Esophagus muscularis mucosa (tissue), 4 donors: ENCODE data around the gene ATP10A. TPM values are rescaled to one million over a fixed set of nuclear protein-coding genes. Genes with fewer than 3 reads are reported as not detected.
"Not testable (repeated sequence)": the region's sequence is repeated elsewhere in the genome, so short reads cannot be mapped to it uniquely, and the experiment has no call there.

Source experiments
- DNase-seq: peaks from one replicate; pipeline ENCODE4 v3.0.0-alpha.2; 2017; ENCODE audit errors: extremely low spot score
- H3K27ac ChIP-seq, 4 donors: fragments of 200-600 bp; sonication (generic); replicated peaks in 1 of 4; 1 replicate in 3 of 4; 2 replicates in 1 of 4; pipeline ENCODE4 v1.5.1; 2016 to 2019; ENCODE audit warnings: mild to moderate bottlenecking in 1 of 4
- H3K27me3 ChIP-seq, 4 donors: fragments of 200-600 bp; sonication (generic); one replicate each; pipeline versions ENCODE4 v1.5.1 to v1.6.0; 2016 to 2019
- H3K36me3 ChIP-seq, 4 donors: fragments of 200-600 bp; sonication (generic); one replicate each; pipeline ENCODE4 v1.5.1; 2016 to 2019
- H3K4me1 ChIP-seq, 4 donors: fragments of 200-600 bp; sonication (generic); one replicate each; pipeline ENCODE4 v1.5.1; 2016 to 2019
- H3K4me3 ChIP-seq, 4 donors: fragments of 200-600 bp; sonication (generic); 1 replicate in 2 of 4; 2 replicates in 2 of 4; pipeline ENCODE4 v1.5.1; 2016 to 2019; ENCODE audit warnings: mild to moderate bottlenecking in 4 of 4, moderate library complexity in 1 of 4
- H3K9me3 ChIP-seq, 4 donors: fragments of 200-600 bp; sonication (generic); 1 replicate in 3 of 4; 2 replicates in 1 of 4; pipeline ENCODE4 v1.5.1; 2016 to 2019
- EP300 ChIP-seq: sonication (generic); formaldehyde crosslinking; IDR thresholded peaks from one replicate; pipeline ENCODE4 v1.6.1; 2017; ENCODE audit warnings: antibody characterized with exemption
- POLR2A ChIP-seq: fragments of 450-650 bp; IDR thresholded peaks from one replicate; pipeline ENCODE4 v1.6.1; 2017; ENCODE audit warnings: antibody characterized with exemption, moderate library complexity, mild to moderate bottlenecking, low read depth
- POLR2AphosphoS5 ChIP-seq, 2 donors: sonication (generic); formaldehyde crosslinking; IDR thresholded peaks; one replicate each; pipeline ENCODE4 v1.6.1; 2017; ENCODE audit warnings: antibody characterized with exemption in 2 of 2
- WGBS: methylation state at CpG from one replicate; pipeline ENCODE4 v1.1.5; 2018; 5-methylcytosine and 5-hydroxymethylcytosine counted together
- intact Hi-C: fragments of 100-400 bp; cut with DNase I; formaldehyde crosslinking; loops from one replicate; pipeline ENCODE4 v1.15.1; 2023
- total RNA-seq, 4 donors: library from RNA; depleted of rRNA; stranded (reverse); fragments of >200 nt; gene quantifications; one replicate each; pipeline versions ENCODE4 v1.1.0 to v1.2.1, GENCODE V29; 2016
- TF ChIP-seq, protein P1 (sequence below), 3 experiments: fragments of 200-600 bp in 2 of 3; fragments of 450-650 bp in 1 of 3; sonication (generic) in 2 of 3; IDR thresholded peaks; one replicate each; pipeline ENCODE4 v1.5.1; 2017 to 2019; ENCODE audit warnings: antibody characterized with exemption in 3 of 3, mild to moderate bottlenecking in 2 of 3, moderate library complexity in 1 of 3

Gene ATP10A
- total RNA-seq, 4 donors from 2014 or later: 23.9 to 51.9 (median 32.6) TPM

DNA sequence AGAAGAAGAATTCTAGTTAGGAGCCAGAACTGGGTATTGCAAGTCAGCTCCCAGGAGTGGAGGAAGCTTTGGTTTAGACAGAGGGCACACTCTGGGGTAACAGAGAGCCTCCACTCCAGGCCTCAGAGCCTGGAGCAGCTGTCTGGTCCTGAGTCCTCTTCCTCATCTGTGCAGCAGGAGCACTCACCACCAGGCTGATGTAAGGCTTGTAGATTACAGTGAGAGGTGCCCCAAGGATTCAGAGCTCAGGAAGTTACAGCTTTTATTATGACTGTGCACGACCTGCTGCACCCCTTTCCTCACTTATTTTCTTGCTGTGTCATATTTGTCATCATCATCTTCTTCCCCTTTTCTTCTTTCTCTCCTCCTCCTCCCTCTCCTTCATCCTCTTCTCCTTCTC lies 210.4 kb downstream of the ATP10A start:
- Histone ChIP-seq H3K27me3 (no peaks in the 10 kb centered on the region), H3K4me1 (peaks cover 0 to 7% (median 4%) of the 10 kb centered on the region in 4 donors)
- intact Hi-C loops: loop anchor here (10.0 kb wide), 1 partner anchor 48 kb away; no protein-coding TSS in a partner anchor

DNA sequence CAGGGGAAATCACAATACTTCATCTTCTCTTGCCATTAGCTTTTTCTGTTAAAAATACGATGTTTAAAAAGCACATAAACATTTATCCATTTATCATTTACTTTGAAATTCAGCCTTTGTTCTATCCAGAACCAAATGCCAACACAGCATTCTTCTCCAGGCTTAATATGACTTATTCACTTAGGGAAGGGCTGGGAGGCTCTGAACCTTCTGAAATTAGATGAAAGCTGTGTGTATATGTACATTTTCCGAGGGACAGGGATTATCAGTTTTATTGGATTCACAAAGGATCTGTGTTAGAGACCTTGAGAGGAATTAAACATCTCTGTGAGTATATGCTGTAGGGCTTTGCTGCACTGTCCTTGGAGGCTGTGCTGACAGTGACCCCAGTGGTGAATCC lies 213.7 kb downstream of the ATP10A start:
- H3K27me3 ChIP-seq: no peaks in the 10 kb centered on the region
- TF ChIP-seq POLR2AphosphoS5 (IDR thresholded peaks at IDR 0.05) (no peak), POLR2A (no peak), EP300 (no peak)
- TF ChIP-seq, protein P1, sequence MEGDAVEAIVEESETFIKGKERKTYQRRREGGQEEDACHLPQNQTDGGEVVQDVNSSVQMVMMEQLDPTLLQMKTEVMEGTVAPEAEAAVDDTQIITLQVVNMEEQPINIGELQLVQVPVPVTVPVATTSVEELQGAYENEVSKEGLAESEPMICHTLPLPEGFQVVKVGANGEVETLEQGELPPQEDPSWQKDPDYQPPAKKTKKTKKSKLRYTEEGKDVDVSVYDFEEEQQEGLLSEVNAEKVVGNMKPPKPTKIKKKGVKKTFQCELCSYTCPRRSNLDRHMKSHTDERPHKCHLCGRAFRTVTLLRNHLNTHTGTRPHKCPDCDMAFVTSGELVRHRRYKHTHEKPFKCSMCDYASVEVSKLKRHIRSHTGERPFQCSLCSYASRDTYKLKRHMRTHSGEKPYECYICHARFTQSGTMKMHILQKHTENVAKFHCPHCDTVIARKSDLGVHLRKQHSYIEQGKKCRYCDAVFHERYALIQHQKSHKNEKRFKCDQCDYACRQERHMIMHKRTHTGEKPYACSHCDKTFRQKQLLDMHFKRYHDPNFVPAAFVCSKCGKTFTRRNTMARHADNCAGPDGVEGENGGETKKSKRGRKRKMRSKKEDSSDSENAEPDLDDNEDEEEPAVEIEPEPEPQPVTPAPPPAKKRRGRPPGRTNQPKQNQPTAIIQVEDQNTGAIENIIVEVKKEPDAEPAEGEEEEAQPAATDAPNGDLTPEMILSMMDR (IDR thresholded peaks at IDR 0.05): no peak
- H3K9me3 ChIP-seq: no peaks in the 10 kb centered on the region
- WGBS: 44% methylated on average over 2 of the region's 2 CpGs
- H3K4me1 ChIP-seq: peaks cover 0 to 7% (median 4%) of the 10 kb centered on the region in 4 donors
- no peak overlapping the region for H3K4me3 ChIP-seq
- intact Hi-C loops: no loop called here
- no peak overlapping the region for H3K27ac ChIP-seq
- H3K36me3 ChIP-seq: no peaks in the 10 kb centered on the region
- DNase-seq: no peak

More for the DNA sequence above, 210.4 kb downstream of the ATP10A start:
- H3K9me3 ChIP-seq: no peaks in the 10 kb centered on the region
- H3K4me3 ChIP-seq: no peak overlapping the region
- TF ChIP-seq POLR2AphosphoS5 (IDR thresholded peaks at IDR 0.05): no peak
- TF ChIP-seq EP300: no peak
- no peak for TF ChIP-seq POLR2A
- TF ChIP-seq, protein P1 (IDR thresholded peaks at IDR 0.05): no peak
- 52% methylated on average over 1 of the region's 1 CpG for WGBS
- H3K27ac ChIP-seq: no peak overlapping the region
- H3K36me3 ChIP-seq: no peaks in the 10 kb centered on the region
- no peak for DNase-seq

DNA sequence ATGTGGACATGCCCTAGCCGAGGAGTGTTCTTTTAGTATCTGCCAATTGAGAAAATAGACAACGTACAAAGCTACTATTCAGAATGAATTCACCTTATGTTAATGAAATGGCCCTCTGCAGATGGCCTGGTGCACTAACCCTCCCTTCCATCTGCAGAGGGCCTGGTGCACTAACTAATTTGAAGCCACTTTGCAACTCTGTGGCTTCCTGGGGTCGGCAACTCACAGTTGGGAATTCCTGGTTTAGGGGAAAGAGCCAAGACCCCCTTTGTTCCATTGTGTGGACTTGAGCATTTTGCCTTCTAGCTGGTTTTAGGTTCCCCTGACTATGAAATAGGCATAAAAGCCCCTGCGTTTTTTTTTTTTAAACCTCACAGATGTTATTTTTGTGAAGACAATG lies 220.0 kb downstream of the ATP10A start:
- no peak for DNase-seq
- no peak overlapping the region for H3K4me3 ChIP-seq
- WGBS: 71% methylated on average over 3 of the region's 4 CpGs
- intact Hi-C loops: no loop called here
- H3K27ac ChIP-seq: no peak overlapping the region
- H3K27me3 ChIP-seq: no peaks in the 10 kb centered on the region
- H3K36me3 ChIP-seq: no peaks in the 10 kb centered on the region
- TF ChIP-seq POLR2A (no peak), POLR2AphosphoS5 (IDR thresholded peaks at IDR 0.05) (no peak), EP300 (no peak)
- TF ChIP-seq, protein P1 (IDR thresholded peaks at IDR 0.05): no peak
- H3K9me3 ChIP-seq: no peaks in the 10 kb centered on the region
- H3K4me1 ChIP-seq: peaks cover 0 to 4% (median 0%) of the 10 kb centered on the region in 4 donors

DNA sequence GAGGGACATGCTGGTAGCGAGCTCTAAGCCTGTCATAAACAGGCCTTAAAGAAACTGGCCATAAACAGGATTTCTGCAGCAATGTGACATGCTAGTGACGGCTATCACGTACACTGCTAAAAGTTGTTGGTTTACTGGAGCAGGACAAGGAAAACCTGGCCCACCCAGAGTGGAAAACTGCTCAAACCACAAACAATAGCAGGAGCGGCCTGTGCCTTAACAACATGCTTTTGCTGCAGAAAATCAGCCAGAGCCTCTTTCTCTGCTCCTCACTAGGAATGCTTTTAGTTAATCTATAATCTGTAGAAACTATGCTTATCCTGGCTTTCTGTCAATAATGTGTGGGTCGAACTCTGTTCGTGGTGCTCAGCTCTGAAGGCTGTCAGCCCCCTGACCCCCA lies 221.4 kb downstream of the ATP10A start:
- TF ChIP-seq POLR2A (no peak), POLR2AphosphoS5 (IDR thresholded peaks at IDR 0.05) (no peak)
- no peak for DNase-seq
- Histone ChIP-seq H3K9me3 (no peaks in the 10 kb centered on the region), H3K36me3 (no peaks in the 10 kb centered on the region), H3K4me1 (peaks cover 0 to 4% (median 0%) of the 10 kb centered on the region in 4 donors), H3K27me3 (no peaks in the 10 kb centered on the region), H3K4me3 (no peak overlapping the region), H3K27ac (no peak overlapping the region)
- WGBS: 70% methylated on average over 6 of the region's 6 CpGs
- intact Hi-C loops: no loop called here

DNA sequence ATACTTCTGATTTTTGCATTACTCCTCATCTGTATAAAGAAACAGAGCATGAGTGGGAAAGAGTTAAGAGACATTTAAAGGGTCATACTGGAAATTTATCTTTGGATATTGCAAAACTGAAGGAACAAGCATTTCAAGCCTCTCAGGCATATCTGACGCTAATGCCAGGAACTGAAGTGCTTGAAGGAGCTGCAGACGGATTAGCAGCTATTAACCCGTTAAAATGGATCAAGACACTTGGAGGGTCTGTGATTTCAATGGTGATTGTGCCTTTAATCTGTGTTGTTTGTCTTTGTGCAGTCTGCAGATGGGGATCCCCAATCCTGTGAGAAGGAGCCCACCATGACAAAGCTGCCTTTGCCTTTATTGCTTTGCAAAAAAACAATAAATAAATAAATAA lies 221.8 kb downstream of the ATP10A start:
- no peak for TF ChIP-seq POLR2AphosphoS5 (IDR thresholded peaks at IDR 0.05)
- no peak for TF ChIP-seq EP300
- TF ChIP-seq, protein P1 (IDR thresholded peaks at IDR 0.05): no peak
- TF ChIP-seq POLR2A: no peak
- intact Hi-C loops: no loop called here

DNA sequence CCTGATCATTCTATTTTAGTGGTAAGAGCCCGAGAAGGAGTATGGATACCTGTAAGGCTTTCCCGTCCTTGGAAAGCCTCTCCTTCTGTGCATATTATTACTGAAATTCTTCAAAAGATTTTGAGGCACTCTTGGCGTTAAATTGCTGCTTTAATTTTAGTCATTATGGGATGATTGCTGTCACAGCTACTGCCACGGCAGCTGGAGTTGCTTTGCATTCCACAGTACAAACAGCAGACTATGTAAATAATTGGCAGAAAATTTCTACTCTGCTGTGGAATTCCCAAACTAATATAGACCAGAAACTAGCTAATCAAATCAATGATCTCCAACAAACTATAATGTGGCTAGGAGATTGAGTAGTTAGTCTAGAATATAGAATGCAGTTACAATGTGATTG lies 222.2 kb downstream of the ATP10A start:
- intact Hi-C loops: not testable (repeated sequence)

More for the DNA sequence above, 221.8 kb downstream of the ATP10A start:
- 86% methylated on average over 3 of the region's 3 CpGs for WGBS
- no peak overlapping the region for H3K4me3 ChIP-seq
- H3K9me3 ChIP-seq: no peaks in the 10 kb centered on the region
- no peaks in the 10 kb centered on the region for H3K36me3 ChIP-seq
- no peak overlapping the region for H3K27ac ChIP-seq
- no peak for DNase-seq
- H3K27me3 ChIP-seq: no peaks in the 10 kb centered on the region
- peaks cover 0 to 4% (median 0%) of the 10 kb centered on the region in 4 donors for H3K4me1 ChIP-seq

More for the DNA sequence above, 222.2 kb downstream of the ATP10A start:
- not testable (repeated sequence) for H3K36me3 ChIP-seq, H3K27me3 ChIP-seq, H3K4me3 ChIP-seq, H3K9me3 ChIP-seq, H3K4me1 ChIP-seq, DNase-seq, H3K27ac ChIP-seq
- 77% methylated on average over 4 of the region's 4 CpGs for WGBS
